K562 (cell line): ENCODE measurements around the gene FAM83E. TPM values are rescaled to one million over a fixed set of nuclear protein-coding genes. Genes with fewer than 3 reads are reported as not detected.

Source experiments
- ELK1 ChIP-seq: sonication (generic); formaldehyde crosslinking; IDR thresholded peaks from 2 replicates; pipeline ENCODE4 v1.8.1; 2022; ENCODE audit warnings: missing genetic modification reagents
- EP300 ChIP-seq: IDR thresholded peaks from 2 replicates; pipeline ENCODE4 v1.6.1; 2012; ENCODE audit warnings: low read length, improper control_type of control experiment
- ETV1 ChIP-seq: fragments of 450-650 bp; conservative IDR thresholded peaks from 2 replicates; pipeline ENCODE4 v1.6.1; 2016; ENCODE audit warnings: missing genetic modification characterization, control low read depth, low read depth, missing compliant biosample characterization
- FOXP1 ChIP-seq: sonication (generic); formaldehyde crosslinking; IDR thresholded peaks from 2 replicates; pipeline ENCODE4 v1.8.0; 2022; ENCODE audit warnings: mild to moderate bottlenecking, missing genetic modification reagents
- KAT7 ChIP-seq: sonication (generic); formaldehyde crosslinking; IDR thresholded peaks from 2 replicates; pipeline ENCODE4 v1.8.0; 2022; ENCODE audit warnings: missing genetic modification reagents, mild to moderate bottlenecking, borderline replicate concordance
- KDM4B ChIP-seq, 2 experiments: fragments of 450-650 bp in 1 of 2; sonication (generic) in 1 of 2; IDR thresholded peaks; 2 replicates each; pipeline ENCODE4 v1.6.1; 2016 to 2017; ENCODE audit warnings: borderline replicate concordance in 2 of 2, antibody characterized with exemption in 1 of 2, low read depth in 1 of 2, mild to moderate bottlenecking in 1 of 2
- NCOA2 ChIP-seq, 2 experiments: fragments of 450-650 bp; IDR thresholded peaks; 2 replicates each; pipeline ENCODE4 v1.6.1; 2018; ENCODE audit warnings: mild to moderate bottlenecking in 2 of 2, moderate library complexity in 1 of 2; ENCODE audit not compliant: partially characterized antibody in 2 of 2
- NFYB ChIP-seq: IDR thresholded peaks from 2 replicates; pipeline ENCODE4 v1.6.1; 2011; ENCODE audit warnings: mild to moderate bottlenecking, moderate library complexity; ENCODE audit not compliant: insufficient read length; ENCODE audit errors: extremely low read depth
- POLR2H ChIP-seq: IDR thresholded peaks from 2 replicates; pipeline ENCODE4 v1.6.1; 2016; ENCODE audit warnings: missing genetic modification characterization, low read depth, mild to moderate bottlenecking, control low read depth, missing compliant biosample characterization, moderate library complexity
- PRDM10 ChIP-seq: fragments of 450-650 bp; IDR thresholded peaks from 2 replicates; pipeline ENCODE4 v1.6.1; 2018; ENCODE audit not compliant: partially characterized antibody
- SOX6 ChIP-seq: fragments of 450-650 bp; IDR thresholded peaks from 2 replicates; pipeline ENCODE4 v1.6.1; 2014; ENCODE audit warnings: mild to moderate bottlenecking
- TFAM ChIP-seq: fragments of 250-450 bp; sonication (Bioruptor Pico); conservative IDR thresholded peaks from 2 replicates; pipeline ENCODE4 v1.5.0; 2021; ENCODE audit warnings: mild to moderate bottlenecking, moderate library complexity
- ZNF449 ChIP-seq: fragments of 250-450 bp; sonication (Bioruptor Pico); IDR thresholded peaks from 2 replicates; pipeline ENCODE4 v1.8.0; 2022; ENCODE audit warnings: moderate library complexity, mild to moderate bottlenecking, inconsistent platforms
- ZNF551 ChIP-seq: fragments of 250-450 bp; sonication (Bioruptor Pico); IDR thresholded peaks from 2 replicates; pipeline ENCODE4 v1.5.0; 2021; ENCODE audit warnings: mild to moderate bottlenecking, moderate library complexity
- ZNF589 ChIP-seq: fragments of 200-800 bp; sonication (Bioruptor generic); IDR thresholded peaks from 2 replicates; pipeline ENCODE4 v1.6.1; 2016; ENCODE audit warnings: low read depth, missing genetic modification characterization, missing compliant biosample characterization
- polyA plus RNA-seq, 8 experiments: library from polyadenylated mRNA; depleted of rRNA in 4 of 8; stranded (reverse) in 5 of 8; unstranded in 3 of 8; fragments of >200 nt; fragmentation: Nextera tagmentation in 2 of 8; fragmentation: Illumina TruSeq in 1 of 8; extraction: Ambion mirVana in 2 of 8; extraction: Trizol in 1 of 8; gene quantifications; 2 replicates each; pipeline versions ENCODE4 v1.2.1 to v1.2.3, GENCODE V29; 2011 to 2014; ENCODE audit warnings: inconsistent platforms in 1 of 8, missing spikeins in 1 of 8
- total RNA-seq, 7 experiments: library from RNA; depleted of rRNA in 6 of 7; stranded (reverse); fragments of >200 nt in 6 of 7; fragmentation: Illumina TruSeq in 2 of 7; extraction: Trizol in 2 of 7; gene quantifications; 2 replicates each; pipeline versions ENCODE4 v1.2.1 to v1.2.3, GENCODE V29; 2011 to 2021; ENCODE audit warnings: low replicate concordance in 1 of 7
- TF ChIP-seq, protein P1 (sequence below): fragments of 450-650 bp; IDR thresholded peaks from 2 replicates; pipeline ENCODE4 v1.7.1; 2018; ENCODE audit warnings: mild to moderate bottlenecking, low read depth; ENCODE audit not compliant: partially characterized antibody

Gene FAM83E
- total and polyA plus RNA-seq, 9 of the 15 experiments (the other 6 are each of a cell fraction or from before 2014, with no cell fraction given), result 0.15 to 0.87 (median 0.29) TPM; not detected in 4

- no peak for TF ChIP-seq KDM4B (IDR thresholded peaks at IDR 0.05; ENCODE audit: borderline replicate concordance in 2 of 2, low read depth in 1 of 2)
- TF ChIP-seq ZNF551 (CRISPR knock-in tag), result no peak
- TF ChIP-seq, protein P1, sequence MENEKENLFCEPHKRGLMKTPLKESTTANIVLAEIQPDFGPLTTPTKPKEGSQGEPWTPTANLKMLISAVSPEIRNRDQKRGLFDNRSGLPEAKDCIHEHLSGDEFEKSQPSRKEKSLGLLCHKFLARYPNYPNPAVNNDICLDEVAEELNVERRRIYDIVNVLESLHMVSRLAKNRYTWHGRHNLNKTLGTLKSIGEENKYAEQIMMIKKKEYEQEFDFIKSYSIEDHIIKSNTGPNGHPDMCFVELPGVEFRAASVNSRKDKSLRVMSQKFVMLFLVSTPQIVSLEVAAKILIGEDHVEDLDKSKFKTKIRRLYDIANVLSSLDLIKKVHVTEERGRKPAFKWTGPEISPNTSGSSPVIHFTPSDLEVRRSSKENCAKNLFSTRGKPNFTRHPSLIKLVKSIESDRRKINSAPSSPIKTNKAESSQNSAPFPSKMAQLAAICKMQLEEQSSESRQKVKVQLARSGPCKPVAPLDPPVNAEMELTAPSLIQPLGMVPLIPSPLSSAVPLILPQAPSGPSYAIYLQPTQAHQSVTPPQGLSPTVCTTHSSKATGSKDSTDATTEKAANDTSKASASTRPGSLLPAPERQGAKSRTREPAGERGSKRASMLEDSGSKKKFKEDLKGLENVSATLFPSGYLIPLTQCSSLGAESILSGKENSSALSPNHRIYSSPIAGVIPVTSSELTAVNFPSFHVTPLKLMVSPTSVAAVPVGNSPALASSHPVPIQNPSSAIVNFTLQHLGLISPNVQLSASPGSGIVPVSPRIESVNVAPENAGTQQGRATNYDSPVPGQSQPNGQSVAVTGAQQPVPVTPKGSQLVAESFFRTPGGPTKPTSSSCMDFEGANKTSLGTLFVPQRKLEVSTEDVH, result no peak
- no peak for TF ChIP-seq FOXP1 (CRISPR knock-in tag)
- TF ChIP-seq NFYB, result peak; percentile 38
- no peak for TF ChIP-seq SOX6
- no peak for TF ChIP-seq PRDM10
- no peak for TF ChIP-seq ZNF449
- TF ChIP-seq EP300, result peak; percentile 23; the same call in 1 of the 2 replicates
- TF ChIP-seq ELK1, result no peak
- no peak for TF ChIP-seq NCOA2 (IDR thresholded peaks at IDR 0.05; ENCODE audit: partially characterized antibody in 2 of 2)
- no peak for TF ChIP-seq POLR2H
- no peak for TF ChIP-seq KAT7
- TF ChIP-seq ETV1 (tag), result no peak
- no peak for TF ChIP-seq ZNF589 (CRISPR knock-in tag)
- TF ChIP-seq TFAM (CRISPR knock-in tag), result no peak
These were observed 18.5 kb upstream of the FAM83E start (continued) for GRCh38 chr19:48633148-48634035.
